ENCODE data around the gene SNX30. TPM values are rescaled to one million over a fixed set of nuclear protein-coding genes. Genes with fewer than 3 reads are reported as not detected.

Gene SNX30
- total and polyA plus RNA-seq, 7 donors = 0.55 to 2.8 (median 1.6) TPM

DNA sequence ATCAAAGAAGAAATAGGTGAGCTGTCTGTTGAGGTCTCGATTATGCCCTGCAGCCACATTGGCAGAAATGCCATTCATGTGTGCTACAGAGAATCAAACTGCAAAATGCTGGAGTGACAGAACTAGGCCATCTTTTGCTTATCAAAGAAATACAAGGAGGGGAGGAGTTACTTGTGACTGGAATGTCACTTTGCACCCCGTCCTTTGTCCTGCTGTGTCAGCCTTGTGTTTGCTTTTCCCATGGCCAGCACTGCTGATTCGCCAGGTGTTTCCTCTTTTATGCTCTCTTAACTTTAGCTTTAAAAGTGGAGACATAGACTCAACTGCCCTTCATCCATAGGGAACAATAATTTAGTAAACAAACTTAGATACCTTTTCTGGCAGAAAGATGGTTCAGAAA lies 85.8 kb downstream of the SNX30 start:
- no peaks in the 10 kb centered on the region for H3K9me3 ChIP-seq
- peaks cover 0 to 38% of the 10 kb centered on the region in 2 donors for H3K36me3 ChIP-seq (ENCODE audit: insufficient read depth in 1 of 2, low read depth in 1 of 2)
- no peak overlapping the region for H3K4me3 ChIP-seq
- TF ChIP-seq, protein P1, sequence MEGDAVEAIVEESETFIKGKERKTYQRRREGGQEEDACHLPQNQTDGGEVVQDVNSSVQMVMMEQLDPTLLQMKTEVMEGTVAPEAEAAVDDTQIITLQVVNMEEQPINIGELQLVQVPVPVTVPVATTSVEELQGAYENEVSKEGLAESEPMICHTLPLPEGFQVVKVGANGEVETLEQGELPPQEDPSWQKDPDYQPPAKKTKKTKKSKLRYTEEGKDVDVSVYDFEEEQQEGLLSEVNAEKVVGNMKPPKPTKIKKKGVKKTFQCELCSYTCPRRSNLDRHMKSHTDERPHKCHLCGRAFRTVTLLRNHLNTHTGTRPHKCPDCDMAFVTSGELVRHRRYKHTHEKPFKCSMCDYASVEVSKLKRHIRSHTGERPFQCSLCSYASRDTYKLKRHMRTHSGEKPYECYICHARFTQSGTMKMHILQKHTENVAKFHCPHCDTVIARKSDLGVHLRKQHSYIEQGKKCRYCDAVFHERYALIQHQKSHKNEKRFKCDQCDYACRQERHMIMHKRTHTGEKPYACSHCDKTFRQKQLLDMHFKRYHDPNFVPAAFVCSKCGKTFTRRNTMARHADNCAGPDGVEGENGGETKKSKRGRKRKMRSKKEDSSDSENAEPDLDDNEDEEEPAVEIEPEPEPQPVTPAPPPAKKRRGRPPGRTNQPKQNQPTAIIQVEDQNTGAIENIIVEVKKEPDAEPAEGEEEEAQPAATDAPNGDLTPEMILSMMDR (IDR thresholded peaks at IDR 0.05) = no peak
- intact Hi-C loops (cut with DNase I) = no loop called here
- H3K4me1 ChIP-seq = no peaks in the 10 kb centered on the region
- no peaks in the 10 kb centered on the region for H3K27me3 ChIP-seq (ENCODE audit: insufficient read depth in 3 of 3, low read length in 2 of 3)
- ATAC-seq (no peak), DNase-seq (no peak)
- WGBS, 3 donors = 74 to 90% (median 83%) methylated on average over 3 of the region's 3 CpGs
- no peak overlapping the region for H3K27ac ChIP-seq

DNA sequence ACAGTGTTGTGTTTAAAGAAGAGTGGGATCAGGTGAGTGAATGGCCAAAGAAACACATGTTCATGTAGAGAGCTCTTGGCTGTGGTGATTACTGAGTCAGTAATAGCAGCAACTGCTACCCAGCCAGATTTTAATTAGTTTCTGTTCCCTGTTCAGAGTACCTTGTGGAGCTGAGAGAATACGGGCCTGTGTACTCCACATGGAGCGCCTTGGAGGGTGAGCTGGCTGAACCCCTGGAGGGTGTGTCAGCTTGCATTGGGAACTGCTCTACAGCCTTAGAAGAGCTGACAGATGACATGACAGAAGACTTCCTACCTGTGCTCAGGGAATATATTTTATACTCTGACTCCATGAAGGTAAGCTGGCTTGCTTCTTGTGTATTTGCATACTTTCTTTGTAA lies 87.8 kb downstream of the SNX30 start:
- Histone ChIP-seq H3K9me3 (no peaks in the 10 kb centered on the region), H3K27ac (no peak overlapping the region), H3K36me3 (ENCODE audit: insufficient read depth in 1 of 2, low read depth in 1 of 2) (peaks cover 0 to 37% of the 10 kb centered on the region in 2 donors), H3K27me3 (ENCODE audit: insufficient read depth in 3 of 3, low read length in 2 of 3) (no peaks in the 10 kb centered on the region), H3K4me3 (no peak overlapping the region), H3K4me1 (no peaks in the 10 kb centered on the region)
- whole genome bisulfite sequencing, 3 donors = 96 to 100% (median 96%) methylated on average over 2 of the region's 2 CpGs
- DNase-seq (no peak), ATAC-seq (no peak)
- intact Hi-C loops (cut with DNase I) = no loop called here
- TF ChIP-seq, protein P1 (IDR thresholded peaks at IDR 0.05) = no peak

DNA sequence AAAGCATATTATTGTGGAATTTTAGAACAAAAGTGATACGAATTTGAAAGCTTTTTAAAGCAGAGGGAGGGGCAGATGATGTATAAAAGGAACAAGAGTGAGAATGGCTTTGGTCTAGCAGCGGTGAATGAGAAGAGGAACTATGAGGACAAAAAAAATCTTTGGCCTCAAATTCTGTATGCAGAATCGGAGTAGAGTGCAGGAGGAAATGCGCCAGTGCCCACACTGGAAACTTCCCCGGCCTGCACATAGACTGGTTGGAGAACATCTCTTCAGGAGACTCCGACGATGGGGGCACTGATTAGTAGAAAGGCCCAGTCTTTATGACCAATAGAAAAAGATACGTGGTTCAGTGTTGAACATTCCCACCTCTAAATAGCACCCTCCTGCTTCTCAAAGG lies 88.8 kb downstream of the SNX30 start:
- no peak for ATAC-seq

DNA sequence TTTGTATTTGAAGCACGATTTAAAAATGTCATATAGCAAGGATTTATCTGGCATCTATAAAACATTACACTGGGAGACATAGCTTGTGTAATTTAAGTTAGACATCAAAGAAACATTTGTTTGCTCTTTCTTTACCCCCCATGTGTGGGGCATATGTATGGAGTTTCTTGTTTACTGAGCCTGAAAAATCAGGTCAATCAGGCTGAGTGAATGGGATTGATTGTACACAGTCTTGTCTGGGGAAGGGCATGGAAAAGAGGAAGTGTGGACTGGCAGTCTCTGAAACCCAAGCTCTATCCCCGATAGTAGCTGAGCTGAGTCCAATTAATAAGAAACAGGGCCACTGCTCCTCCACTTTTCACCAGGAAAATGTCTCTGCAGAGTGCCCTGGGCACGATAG lies 90.7 kb downstream of the SNX30 start:
- H3K9me3 ChIP-seq = no peaks in the 10 kb centered on the region
- TF ChIP-seq, protein P1 (IDR thresholded peaks at IDR 0.05) = no peak
- ATAC-seq (no peak), DNase-seq (no peak)
- WGBS, 3 donors = 78 to 92% (median 83%) methylated on average over 3 of the region's 3 CpGs
- no peak overlapping the region for H3K4me3 ChIP-seq
- H3K4me1 ChIP-seq = no peaks in the 10 kb centered on the region
- intact Hi-C loops (cut with DNase I) = no loop called here
- H3K27me3 ChIP-seq (ENCODE audit: insufficient read depth in 3 of 3, low read length in 2 of 3) = no peaks in the 10 kb centered on the region
- H3K27ac ChIP-seq = no peak overlapping the region
- H3K36me3 ChIP-seq (ENCODE audit: insufficient read depth in 1 of 2, low read depth in 1 of 2) = peaks cover 0 to 32% of the 10 kb centered on the region in 2 donors

More for the DNA sequence above, 88.8 kb downstream of the SNX30 start:
- no peak overlapping the region for H3K4me3 ChIP-seq
- peaks cover 0 to 37% of the 10 kb centered on the region in 2 donors for H3K36me3 ChIP-seq (ENCODE audit: insufficient read depth in 1 of 2, low read depth in 1 of 2)
- intact Hi-C loops (cut with DNase I) = no loop called here
- H3K9me3 ChIP-seq = no peaks in the 10 kb centered on the region
- DNase-seq = no peak
- TF ChIP-seq, protein P1 (IDR thresholded peaks at IDR 0.05) = no peak
- H3K27ac ChIP-seq = no peak overlapping the region
- H3K27me3 ChIP-seq (ENCODE audit: insufficient read depth in 3 of 3, low read length in 2 of 3) = no peaks in the 10 kb centered on the region
- no peaks in the 10 kb centered on the region for H3K4me1 ChIP-seq
- 87 to 93% (median 91%) methylated on average over 8 of the region's 8 CpGs for WGBS, 3 donors

DNA sequence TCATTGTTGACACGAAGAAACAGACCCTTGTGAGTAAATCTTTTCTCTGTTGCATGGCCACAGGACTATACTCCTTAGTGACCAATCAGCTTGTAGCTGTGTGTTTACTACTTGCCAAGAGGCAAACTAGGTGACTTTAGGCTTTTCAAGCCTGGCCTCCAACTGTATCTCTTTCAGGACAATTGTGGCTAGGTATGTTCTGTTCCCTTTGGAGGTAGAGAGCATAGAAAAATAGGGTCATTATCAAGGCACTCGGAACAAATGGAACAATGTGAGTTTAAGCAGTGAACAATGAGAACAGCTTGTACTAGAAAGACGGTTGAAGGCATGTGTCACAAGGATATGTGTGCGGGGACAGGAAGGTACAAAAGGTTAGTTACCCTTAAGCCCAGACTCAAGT lies 92.0 kb downstream of the SNX30 start:
- intact Hi-C loops (cut with DNase I) = no loop called here
- H3K9me3 ChIP-seq = no peaks in the 10 kb centered on the region
- H3K27me3 ChIP-seq (ENCODE audit: insufficient read depth in 3 of 3, low read length in 2 of 3) = no peaks in the 10 kb centered on the region
- H3K27ac ChIP-seq = no peak overlapping the region
- 83 to 89% (median 84%) methylated on average over 4 of the region's 4 CpGs for WGBS, 3 donors
- TF ChIP-seq, protein P1 (IDR thresholded peaks at IDR 0.05) = no peak
- DNase-seq = no peak
- peaks cover 0 to 23% of the 10 kb centered on the region in 2 donors for H3K36me3 ChIP-seq (ENCODE audit: insufficient read depth in 1 of 2, low read depth in 1 of 2)
- no peak overlapping the region for H3K4me3 ChIP-seq
- H3K4me1 ChIP-seq = no peaks in the 10 kb centered on the region
- ATAC-seq = no peak

All from psoas muscle (tissue), 8 donors.